PC-9 (cell line): Measurements from ENCODE around the gene KLF13. TPM values are rescaled to one million over a fixed set of nuclear protein-coding genes. Genes with fewer than 3 reads are reported as not detected.

ENCODE experiments used
- BruUV-seq: library from RNA; stranded (reverse); fragments of 400-500 nt; replicated peaks from 2 replicates; lab custom pipeline; 2021; lab: Mats Ljungman, UMichigan
- CTCF ChIA-PET: fragments of 300-600 bp; sonication (Branson Sonifier 250); formaldehyde crosslinking; loops from one replicate; lab custom pipeline; 2022; ENCODE audit warnings: antibody characterized with exemption; lab: Charles Lee
- POLR2A ChIA-PET: fragments of 300-600 bp; sonication (Branson Sonifier 250); formaldehyde crosslinking; loops from one replicate; lab custom pipeline; 2022; ENCODE audit warnings: antibody characterized with exemption; ENCODE audit not compliant: unreplicated experiment; lab: Charles Lee
- DNase-seq, 2 experiments: peaks; one replicate each; pipeline versions ENCODE4 v3.0.0 to v3.0.0-alpha.2; 2015 to 2022; ENCODE audit warnings: mixed read lengths in 1 of 2
- H2AFZ ChIP-seq: fragments of 200-600 bp; sonication (generic); 2 replicates; pipeline ENCODE4 v1.8.1; 2017; ENCODE audit warnings: antibody characterized with exemption
- H3F3A ChIP-seq: fragments of 200-600 bp; sonication (generic); 2 replicates; pipeline ENCODE4 v1.8.1; 2017; ENCODE audit warnings: antibody characterized with exemption, mild to moderate bottlenecking, low read depth; ENCODE audit not compliant: insufficient read depth
- H3K27ac ChIP-seq: fragments of 200-600 bp; sonication (generic); 2 replicates; pipeline ENCODE4 v1.6.1; 2016; ENCODE audit warnings: mixed run types
- H3K27me3 ChIP-seq: fragments of 200-600 bp; sonication (generic); 2 replicates; pipeline ENCODE4 v1.6.1; 2016; ENCODE audit warnings: low read depth, mixed run types; ENCODE audit not compliant: insufficient read depth
- H3K36me3 ChIP-seq: fragments of 200-600 bp; sonication (generic); 2 replicates; pipeline ENCODE4 v1.6.1; 2016; ENCODE audit warnings: low read depth, mixed run types
- H3K4me1 ChIP-seq: fragments of 200-600 bp; sonication (generic); replicated peaks from 2 replicates; pipeline ENCODE4 v1.6.1; 2016; ENCODE audit warnings: mixed run types; ENCODE audit not compliant: insufficient read depth
- H3K4me2 ChIP-seq: fragments of 200-600 bp; sonication (generic); 2 replicates; pipeline ENCODE4 v1.6.1; 2017; ENCODE audit warnings: mixed run types
- H3K4me3 ChIP-seq: fragments of 200-600 bp; sonication (generic); 2 replicates; pipeline ENCODE4 v1.6.1; 2016; ENCODE audit warnings: mixed run types
- H3K79me2 ChIP-seq: fragments of 200-600 bp; sonication (generic); 2 replicates; pipeline ENCODE4 v1.6.1; 2017; ENCODE audit warnings: low read depth, mixed run types
- H3K9me2 ChIP-seq: fragments of 200-600 bp; sonication (generic); 2 replicates; pipeline ENCODE4 v1.8.1; 2017; ENCODE audit warnings: mild to moderate bottlenecking; ENCODE audit not compliant: insufficient read depth
- H3K9me3 ChIP-seq: fragments of 200-600 bp; sonication (generic); 2 replicates; pipeline ENCODE4 v1.8.1; 2016; ENCODE audit warnings: low read depth; ENCODE audit not compliant: insufficient read depth
- H4K20me1 ChIP-seq: fragments of 200-600 bp; sonication (generic); 2 replicates; pipeline ENCODE4 v1.8.1; 2017; ENCODE audit not compliant: insufficient read depth
- CTCF ChIP-seq: fragments of 200-600 bp; sonication (generic); conservative IDR thresholded peaks from 2 replicates; pipeline ENCODE4 v1.6.1; 2017; ENCODE audit warnings: mixed run types, antibody characterized with exemption, mild to moderate bottlenecking, moderate library complexity
- EZH2 ChIP-seq: fragments of 200-600 bp; sonication (generic); IDR thresholded peaks from 2 replicates; pipeline ENCODE4 v1.8.0; 2017; ENCODE audit warnings: antibody characterized with exemption, low read depth
- intact Hi-C: fragments of 100-400 bp; cut with micrococcal nuclease; formaldehyde crosslinking; loops from one replicate; pipeline ENCODE4 v1.10.0; 2022; ENCODE audit not compliant: unreplicated experiment
- total RNA-seq: library from RNA; stranded (reverse); gene quantifications from 2 replicates; pipeline ENCODE4 v1.2.3, GENCODE V29; 2021

KLF13 gene
- total RNA-seq, 1 experiment from 2014 or later: 3.4 TPM

DNA sequence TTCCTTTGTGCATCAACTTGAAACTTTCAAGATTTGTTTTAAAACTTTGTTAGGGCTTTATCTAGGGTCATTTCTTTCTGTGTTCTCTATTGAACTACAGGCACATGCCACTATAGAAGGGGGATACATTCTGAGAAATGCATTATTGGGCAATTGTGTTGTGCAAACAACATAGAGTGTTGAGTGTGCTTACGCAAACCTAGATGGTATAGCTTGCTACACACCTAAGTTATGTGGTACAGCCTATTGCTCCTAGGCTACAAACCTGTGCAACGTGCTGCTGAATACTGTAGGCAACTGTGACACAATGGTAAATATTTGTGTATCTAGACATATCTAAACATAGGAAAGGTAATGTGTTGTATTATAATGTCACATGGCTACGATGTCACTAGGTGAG, 33.0 kb upstream of the KLF13 start:
- POLR2A ChIA-PET: no interaction called here
- no peak overlapping the region for H3K4me2 ChIP-seq
- H3K36me3 ChIP-seq: no peaks in the 10 kb centered on the region
- H3K27me3 ChIP-seq: peaks cover 24% of the 10 kb centered on the region
- no peak overlapping the region for H3K27ac ChIP-seq
- no peaks in the 10 kb centered on the region for H4K20me1 ChIP-seq
- no peaks in the 10 kb centered on the region for H3K4me1 ChIP-seq
- H3K79me2 ChIP-seq: no peaks in the 10 kb centered on the region
- H3F3A ChIP-seq: no peaks in the 10 kb centered on the region
- intact Hi-C loops: no loop called here
- no TSS peak for BruUV-seq
- no peak for DNase-seq
- no peaks in the 10 kb centered on the region for H3K9me3 ChIP-seq
- no peak for TF ChIP-seq CTCF
- no peak for TF ChIP-seq EZH2
- no peak overlapping the region for H2AFZ ChIP-seq
- CTCF ChIA-PET: no interaction called here
- no peak overlapping the region for H3K4me3 ChIP-seq
- no peaks in the 10 kb centered on the region for H3K9me2 ChIP-seq

DNA sequence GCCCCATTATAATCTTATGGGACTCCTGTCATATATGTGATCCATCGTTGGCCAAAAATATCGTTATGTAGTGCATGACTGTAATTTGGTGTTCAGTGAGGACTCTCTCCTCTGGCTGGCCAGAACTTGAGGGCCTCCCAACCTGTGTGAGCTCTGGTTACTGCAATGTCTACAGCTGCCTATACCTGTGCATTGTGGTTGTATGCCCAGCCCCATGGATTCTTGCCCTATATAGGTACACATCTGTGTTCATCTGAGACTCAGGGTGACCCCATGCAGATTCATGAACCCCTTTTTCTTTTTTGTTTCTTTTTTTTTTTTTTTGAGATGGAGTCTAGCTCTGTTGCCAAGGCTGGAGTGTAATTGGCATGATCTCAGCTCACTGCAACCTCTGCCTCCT, 32.6 kb upstream of the KLF13 start:
- Histone ChIP-seq H3K9me2 (no peaks in the 10 kb centered on the region), H3K4me1 (no peaks in the 10 kb centered on the region), H4K20me1 (no peaks in the 10 kb centered on the region), H3K36me3 (no peaks in the 10 kb centered on the region), H3K27ac (no peak overlapping the region), H3K4me2 (no peak overlapping the region), H3K27me3 (peaks cover 28% of the 10 kb centered on the region), H2AFZ (no peak overlapping the region), H3F3A (no peaks in the 10 kb centered on the region), H3K9me3 (no peaks in the 10 kb centered on the region), H3K79me2 (no peaks in the 10 kb centered on the region), H3K4me3 (no peak overlapping the region)
- no TSS peak for BruUV-seq
- CTCF ChIA-PET: interaction anchor here (0.6 kb wide), 1 partner anchor 166 kb away, joined by 3 read pairs; no protein-coding TSS in a partner anchor
- POLR2A ChIA-PET: no interaction called here
- no peak for DNase-seq
- TF ChIP-seq EZH2 (no peak), CTCF (no peak)
- intact Hi-C loops: no loop called here

DNA sequence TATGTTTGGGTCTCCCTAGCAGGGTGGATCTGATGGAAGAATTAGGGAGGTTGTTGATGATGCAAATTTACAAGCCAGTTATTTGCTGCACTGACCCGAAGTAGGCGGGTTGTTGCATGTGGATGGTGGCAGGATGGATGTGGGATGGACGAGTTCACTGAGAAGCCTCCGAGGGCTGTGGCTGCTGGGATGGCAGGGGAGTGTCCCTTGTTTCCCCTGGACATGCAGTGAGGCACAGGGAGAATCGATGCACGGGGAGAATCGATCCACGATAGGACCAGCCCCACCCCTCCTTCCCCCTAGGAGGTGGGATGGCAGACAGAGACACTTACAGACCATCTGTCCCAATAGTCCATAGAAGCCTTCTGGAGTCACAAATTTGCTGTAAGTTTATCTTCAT, 31.0 kb upstream of the KLF13 start:
- Histone ChIP-seq H3K36me3 (no peaks in the 10 kb centered on the region), H2AFZ (no peak overlapping the region), H3K4me2 (no peak overlapping the region), H3K9me3 (no peaks in the 10 kb centered on the region), H3K27me3 (peaks cover 29% of the 10 kb centered on the region), H3F3A (no peaks in the 10 kb centered on the region), H3K4me3 (no peak overlapping the region), H3K27ac (no peak overlapping the region), H3K9me2 (no peaks in the 10 kb centered on the region), H3K4me1 (no peaks in the 10 kb centered on the region), H4K20me1 (no peaks in the 10 kb centered on the region), H3K79me2 (no peaks in the 10 kb centered on the region)
- no TSS peak for BruUV-seq
- intact Hi-C loops: no loop called here
- ChIA-PET CTCF (no interaction called here), POLR2A (no interaction called here)
- DNase-seq: no peak
- TF ChIP-seq CTCF: no peak
- TF ChIP-seq EZH2: no peak
